ENCODE results near the gene WDR5B.

WDR5B gene

GRCh38 chr3:122365073-122365472 lies 50.8 kb downstream of the WDR5B start:
- no peak for DNase-seq

DNA sequence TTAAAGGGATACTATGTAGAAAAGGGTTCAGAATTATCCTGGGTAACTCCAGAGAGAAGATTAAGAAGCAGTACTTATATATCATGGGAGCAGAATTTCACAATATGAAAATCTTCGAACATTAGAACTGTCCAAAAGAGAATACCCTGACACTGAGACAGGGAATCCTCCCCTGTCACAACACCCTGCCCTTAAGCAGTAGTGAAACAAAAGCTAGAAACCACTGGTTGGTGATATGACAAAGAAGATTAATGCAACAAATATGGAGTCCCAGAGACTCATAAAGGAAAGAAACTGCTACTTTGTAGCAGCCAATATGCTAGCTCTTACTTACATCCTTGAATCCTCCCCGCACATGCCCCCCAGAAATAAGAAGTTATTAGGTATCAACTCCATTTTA lies 51.4 kb downstream of the WDR5B start:
- DNase-seq, result no peak

Data from NCI-H1105 treated with DMSO at 0.1 percent for 48 hours (cell line).